Calu3 (cell line): ENCODE results near the gene HS6ST2. TPM values are rescaled to one million over a fixed set of nuclear protein-coding genes. Genes with fewer than 3 reads are reported as not detected.

Source experiments
- BruUV-seq: library from RNA; stranded (reverse); fragments of 400-500 nt; replicated peaks from 2 replicates; lab custom pipeline; 2021; lab: Mats Ljungman, UMichigan
- CTCF ChIA-PET: fragments of 300-600 bp; sonication (Branson Sonifier 250); formaldehyde crosslinking; loops from one replicate; lab custom pipeline; 2022; ENCODE audit warnings: antibody characterized with exemption; lab: Charles Lee
- DNase-seq: peaks from one replicate; pipeline ENCODE4 v3.0.0; 2022
- H3K27ac Mint-ChIP-seq: one replicate; pipeline ENCODE4 v1.8.0; 2022; ENCODE audit warnings: mixed read lengths; ENCODE audit not compliant: unreplicated experiment
- H3K27me3 Mint-ChIP-seq: one replicate; pipeline ENCODE4 v1.8.0; 2022; ENCODE audit warnings: mixed read lengths; ENCODE audit not compliant: unreplicated experiment
- H3K36me3 Mint-ChIP-seq: one replicate; pipeline ENCODE4 v1.8.0; 2022; ENCODE audit warnings: mild to moderate bottlenecking, moderate library complexity, mixed read lengths; ENCODE audit not compliant: insufficient read depth, unreplicated experiment
- H3K4me1 Mint-ChIP-seq: one replicate; pipeline ENCODE4 v1.8.0; 2022; ENCODE audit warnings: mild to moderate bottlenecking, low read depth, mixed read lengths; ENCODE audit not compliant: unreplicated experiment
- H3K4me3 Mint-ChIP-seq: one replicate; pipeline ENCODE4 v1.8.0; 2022; ENCODE audit warnings: mild to moderate bottlenecking, low read depth, moderate library complexity, mixed read lengths; ENCODE audit not compliant: unreplicated experiment
- H3K9me3 Mint-ChIP-seq: one replicate; pipeline ENCODE4 v1.8.0; 2022; ENCODE audit warnings: low read depth, mixed read lengths; ENCODE audit not compliant: unreplicated experiment
- intact Hi-C: fragments of 100-400 bp; cut with micrococcal nuclease; formaldehyde crosslinking; loops from one replicate; pipeline ENCODE4 v1.10.0; 2022; ENCODE audit not compliant: unreplicated experiment
- total RNA-seq: library from RNA; stranded (reverse); gene quantifications from 2 replicates; pipeline ENCODE4 v1.2.3, GENCODE V29; 2022
- TF ChIP-seq, protein P1 (sequence below): fragments of 200-600 bp; IDR thresholded peaks from one replicate; pipeline ENCODE4 v1.8.0; 2022; ENCODE audit warnings: antibody characterized with exemption; ENCODE audit not compliant: unreplicated experiment

The HS6ST2 gene
- total RNA-seq, 1 experiment from 2014 or later: 40.7 TPM

DNA sequence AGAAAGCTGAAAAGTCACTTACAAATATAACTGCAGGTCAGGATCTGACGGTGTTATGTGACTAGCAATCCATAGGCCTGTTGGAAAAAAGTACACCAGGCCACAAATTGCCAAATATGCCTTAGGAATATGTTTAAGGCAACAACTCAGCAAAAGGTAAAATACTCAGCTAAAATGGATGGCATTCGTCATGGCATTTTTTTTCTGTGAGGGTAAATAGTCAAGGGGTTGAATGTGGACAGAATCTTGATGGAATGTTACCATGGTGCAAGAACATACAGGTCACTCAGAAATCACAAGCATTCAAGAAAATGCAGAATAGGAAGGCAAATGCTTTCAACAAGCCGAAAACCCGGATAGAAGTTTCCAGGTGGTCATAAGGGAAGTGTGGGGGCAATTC lies 347.9 kb downstream of the HS6ST2 start:
- H3K36me3 Mint-ChIP-seq: no peaks in the 10 kb centered on the region
- H3K4me3 Mint-ChIP-seq: no peak overlapping the region
- DNase-seq: no peak
- H3K9me3 Mint-ChIP-seq: no peaks in the 10 kb centered on the region
- CTCF ChIA-PET: interaction anchor here (1.1 kb wide), 1 partner anchor 144 kb away, joined by 4 read pairs; no protein-coding TSS in a partner anchor
- BruUV-seq: no TSS peak
- H3K27me3 Mint-ChIP-seq: no peaks in the 10 kb centered on the region
- H3K27ac Mint-ChIP-seq: no peak overlapping the region
- TF ChIP-seq, protein P1, sequence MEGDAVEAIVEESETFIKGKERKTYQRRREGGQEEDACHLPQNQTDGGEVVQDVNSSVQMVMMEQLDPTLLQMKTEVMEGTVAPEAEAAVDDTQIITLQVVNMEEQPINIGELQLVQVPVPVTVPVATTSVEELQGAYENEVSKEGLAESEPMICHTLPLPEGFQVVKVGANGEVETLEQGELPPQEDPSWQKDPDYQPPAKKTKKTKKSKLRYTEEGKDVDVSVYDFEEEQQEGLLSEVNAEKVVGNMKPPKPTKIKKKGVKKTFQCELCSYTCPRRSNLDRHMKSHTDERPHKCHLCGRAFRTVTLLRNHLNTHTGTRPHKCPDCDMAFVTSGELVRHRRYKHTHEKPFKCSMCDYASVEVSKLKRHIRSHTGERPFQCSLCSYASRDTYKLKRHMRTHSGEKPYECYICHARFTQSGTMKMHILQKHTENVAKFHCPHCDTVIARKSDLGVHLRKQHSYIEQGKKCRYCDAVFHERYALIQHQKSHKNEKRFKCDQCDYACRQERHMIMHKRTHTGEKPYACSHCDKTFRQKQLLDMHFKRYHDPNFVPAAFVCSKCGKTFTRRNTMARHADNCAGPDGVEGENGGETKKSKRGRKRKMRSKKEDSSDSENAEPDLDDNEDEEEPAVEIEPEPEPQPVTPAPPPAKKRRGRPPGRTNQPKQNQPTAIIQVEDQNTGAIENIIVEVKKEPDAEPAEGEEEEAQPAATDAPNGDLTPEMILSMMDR: no peak
- intact Hi-C loops: loop anchor here (5.0 kb wide), 2 partner anchors 118 to 758 kb away; no protein-coding TSS in a partner anchor
- no peaks in the 10 kb centered on the region for H3K4me1 Mint-ChIP-seq

DNA sequence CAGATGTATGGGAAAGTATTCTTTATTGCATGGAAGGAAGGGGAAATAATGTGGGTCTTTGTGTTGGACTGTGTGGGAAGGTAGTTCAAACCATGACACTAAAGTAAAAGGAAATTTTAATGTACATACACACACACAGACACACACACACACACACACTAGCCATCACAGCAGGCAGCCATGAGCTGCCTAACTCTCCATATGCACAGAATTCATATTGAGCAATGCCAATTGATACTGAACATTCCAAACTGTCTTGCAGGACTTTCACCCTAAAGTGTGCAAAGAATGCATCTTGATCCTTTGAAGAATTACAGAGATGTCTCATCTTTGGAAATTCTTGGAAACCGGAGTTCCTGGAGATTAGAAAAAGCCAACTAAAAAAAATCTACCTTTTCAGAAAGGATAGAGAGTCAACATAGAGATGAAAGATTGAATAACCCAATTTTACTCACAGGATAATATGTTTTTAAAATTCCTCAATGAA lies 349.0 kb downstream of the HS6ST2 start:
- Mint-ChIP-seq H3K27me3 (no peaks in the 10 kb centered on the region), H3K4me3 (no peak overlapping the region), H3K36me3 (no peaks in the 10 kb centered on the region), H3K27ac (no peak overlapping the region), H3K9me3 (no peaks in the 10 kb centered on the region), H3K4me1 (no peaks in the 10 kb centered on the region)
- DNase-seq: no peak
- CTCF ChIA-PET: no interaction called here
- no TSS peak for BruUV-seq
- TF ChIP-seq, protein P1: no peak
- intact Hi-C loops: no loop called here

DNA sequence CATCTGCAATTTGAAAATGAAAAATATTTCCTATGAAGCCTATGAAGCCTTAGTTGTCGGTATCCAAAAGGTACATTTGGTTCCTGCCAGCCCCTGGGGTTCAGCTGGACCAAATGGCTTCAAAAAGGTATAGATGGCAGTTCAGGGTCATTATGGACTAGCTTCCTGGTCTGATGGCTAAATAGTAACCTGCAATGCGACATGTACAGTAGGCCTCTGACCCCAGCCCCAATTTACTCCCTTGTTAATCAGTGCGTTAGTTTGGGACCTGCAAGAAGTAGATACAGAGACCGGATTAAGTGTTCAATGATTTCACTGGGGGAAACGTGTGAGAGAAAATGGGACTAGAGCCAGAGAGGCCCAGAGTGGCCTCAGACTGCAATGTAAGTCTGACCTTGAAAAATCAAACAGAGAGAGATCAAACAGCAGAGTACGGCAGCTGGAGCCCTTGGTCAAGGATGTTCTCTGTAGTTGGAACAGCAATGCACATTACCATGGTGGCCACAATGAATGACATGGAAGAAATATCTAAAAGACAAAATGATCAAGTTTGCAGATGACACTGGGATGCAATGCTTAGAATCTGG lies 354.6 kb downstream of the HS6ST2 start:
- Mint-ChIP-seq H3K4me1 (no peaks in the 10 kb centered on the region), H3K27ac (no peak overlapping the region), H3K36me3 (no peaks in the 10 kb centered on the region), H3K4me3 (no peak overlapping the region), H3K9me3 (no peaks in the 10 kb centered on the region), H3K27me3 (no peaks in the 10 kb centered on the region)
- TF ChIP-seq, protein P1: no peak
- no TSS peak for BruUV-seq
- CTCF ChIA-PET: no interaction called here
- DNase-seq: no peak
- intact Hi-C loops: no loop called here

DNA sequence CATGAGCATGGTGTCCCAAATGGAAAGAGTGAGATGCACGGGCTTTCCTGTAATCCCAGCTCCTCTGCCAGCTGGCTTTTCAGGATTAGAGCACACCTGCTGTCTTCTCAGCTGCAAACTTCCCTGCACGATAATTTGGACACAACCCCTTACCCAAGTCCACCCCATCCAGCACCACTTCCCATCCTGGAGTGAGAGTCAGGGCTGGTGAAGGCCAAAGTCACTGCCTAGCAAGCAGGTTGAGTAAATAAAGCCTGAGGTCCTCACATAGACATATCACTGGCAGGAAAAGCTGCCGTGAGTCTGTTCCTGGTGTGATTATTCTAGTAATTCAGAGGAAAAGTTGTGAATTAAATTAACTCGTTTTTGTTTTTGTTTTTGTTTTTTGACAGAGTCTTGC lies 355.7 kb downstream of the HS6ST2 start:
- TF ChIP-seq, protein P1: no peak
- CTCF ChIA-PET: no interaction called here
- DNase-seq: no peak
- Mint-ChIP-seq H3K9me3 (no peaks in the 10 kb centered on the region), H3K4me3 (no peak overlapping the region), H3K4me1 (no peaks in the 10 kb centered on the region), H3K27ac (no peak overlapping the region), H3K27me3 (no peaks in the 10 kb centered on the region), H3K36me3 (no peaks in the 10 kb centered on the region)
- BruUV-seq: no TSS peak
- intact Hi-C loops: no loop called here
